ENCODE data around the gene LRP6.
"Not testable (repeated sequence)": the region's sequence is repeated elsewhere in the genome, so short reads cannot be mapped to it uniquely, and the experiment has no call there.

The LRP6 gene

DNA sequence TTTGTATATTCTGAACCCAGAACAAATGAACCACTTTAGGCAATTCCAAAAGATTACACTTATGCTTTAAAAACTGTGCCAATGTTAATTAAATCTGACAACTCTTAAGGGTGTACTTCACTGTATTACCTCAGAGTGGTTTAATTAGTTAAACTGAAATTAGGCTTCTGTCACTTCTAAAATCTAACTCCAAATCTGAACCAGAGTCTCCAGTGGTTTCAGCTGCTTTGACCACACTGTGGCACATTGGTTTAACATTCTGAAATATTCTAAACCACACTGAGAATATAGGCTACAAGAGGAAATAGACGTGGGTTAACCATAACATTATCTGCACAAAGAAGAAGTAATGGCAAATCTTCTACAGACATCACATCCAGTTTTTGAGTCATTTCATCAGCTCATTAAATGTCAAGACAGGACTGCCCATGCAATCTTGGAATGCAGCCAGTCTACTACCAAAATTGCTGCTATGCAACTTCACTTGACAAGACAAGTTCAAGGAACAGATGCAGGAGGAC lies 94.8 kb downstream of the LRP6 start:
- DNase-seq, result no peak

GRCh38 chr12:12167847-12168246 lies 99.0 kb downstream of the LRP6 start:
- DNase-seq, result no peak

- no peak for DNase-seq
Measured at GRCh38 chr12:12166751-12167150, 100.1 kb downstream of the LRP6 start.

- DNase-seq, result no peak
Measured at GRCh38 chr12:12159988-12160387, 106.9 kb downstream of the LRP6 start.

- DNase-seq, result no peak
Measured at GRCh38 chr12:12158858-12159257, 108.0 kb downstream of the LRP6 start.

GRCh38 chr12:12157424-12157823 lies 109.4 kb downstream of the LRP6 start:
- no peak for DNase-seq

DNA sequence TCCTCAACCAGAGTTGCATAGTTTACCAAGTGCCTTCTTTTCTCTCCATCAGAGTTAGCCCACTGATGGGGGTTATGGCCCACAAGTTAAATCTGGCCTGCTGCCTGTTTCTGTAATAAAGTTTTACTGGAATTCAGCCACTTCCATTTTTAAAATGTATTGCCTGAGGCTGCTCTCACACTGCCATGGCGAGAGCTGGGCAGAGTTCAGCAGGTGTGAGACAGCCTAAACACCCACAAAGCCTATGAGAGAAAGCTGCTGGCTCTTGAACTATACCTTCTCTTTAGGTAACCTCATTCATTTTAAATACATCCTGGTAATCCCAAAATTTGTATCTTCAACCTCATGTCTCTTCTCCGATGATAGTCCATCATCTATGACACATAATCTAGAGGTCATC lies 110.0 kb downstream of the LRP6 start:
- DNase-seq, result no peak

GRCh38 chr12:12156116-12156515 lies 110.7 kb downstream of the LRP6 start:
- DNase-seq, result no peak

DNA sequence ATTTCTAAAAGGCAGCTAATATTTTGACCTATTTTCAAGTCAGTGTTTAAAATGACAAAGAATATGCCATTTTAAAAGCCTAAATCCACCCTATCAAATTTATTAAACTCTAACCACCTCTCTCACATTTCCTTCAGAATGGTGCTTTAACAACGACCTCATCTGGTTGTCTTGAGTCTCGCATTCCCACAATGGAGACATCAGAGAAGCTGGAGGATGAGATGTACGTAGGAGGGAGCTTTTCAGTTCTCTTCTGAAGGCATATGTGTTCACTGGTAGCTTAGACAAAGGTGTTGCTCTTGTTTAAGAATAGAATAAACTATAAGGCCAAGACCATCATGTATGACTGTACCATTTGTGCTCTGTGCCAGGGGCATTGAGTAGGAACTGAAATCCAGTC lies 113.2 kb downstream of the LRP6 start:
- DNase-seq, result no peak

GRCh38 chr12:12147111-12147510 lies 119.7 kb downstream of the LRP6 start:
- DNase-seq, result no peak

GRCh38 chr12:12144531-12144930 lies 122.3 kb downstream of the LRP6 start:
- DNase-seq, result not testable (repeated sequence)

DNA sequence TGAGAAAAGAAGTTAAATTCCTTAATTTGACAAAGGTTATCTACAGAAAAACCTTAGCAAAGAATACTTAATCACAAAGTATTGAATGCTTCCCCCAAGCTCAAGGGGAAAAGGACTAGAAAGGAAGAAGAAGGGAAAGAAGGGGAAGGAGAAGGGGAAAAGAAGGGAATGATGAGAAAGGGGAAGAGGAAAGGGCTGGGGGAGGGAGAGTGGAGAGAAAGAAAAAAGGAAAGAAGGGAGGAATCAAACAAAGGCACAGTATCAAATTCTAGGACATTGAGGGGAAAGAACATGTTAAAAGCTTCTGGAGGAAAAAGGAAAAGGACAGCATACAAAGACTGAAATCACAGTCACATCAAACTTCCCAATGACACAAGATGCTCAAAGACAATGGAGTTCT lies 125.8 kb downstream of the LRP6 start:
- DNase-seq, result no peak

DNA sequence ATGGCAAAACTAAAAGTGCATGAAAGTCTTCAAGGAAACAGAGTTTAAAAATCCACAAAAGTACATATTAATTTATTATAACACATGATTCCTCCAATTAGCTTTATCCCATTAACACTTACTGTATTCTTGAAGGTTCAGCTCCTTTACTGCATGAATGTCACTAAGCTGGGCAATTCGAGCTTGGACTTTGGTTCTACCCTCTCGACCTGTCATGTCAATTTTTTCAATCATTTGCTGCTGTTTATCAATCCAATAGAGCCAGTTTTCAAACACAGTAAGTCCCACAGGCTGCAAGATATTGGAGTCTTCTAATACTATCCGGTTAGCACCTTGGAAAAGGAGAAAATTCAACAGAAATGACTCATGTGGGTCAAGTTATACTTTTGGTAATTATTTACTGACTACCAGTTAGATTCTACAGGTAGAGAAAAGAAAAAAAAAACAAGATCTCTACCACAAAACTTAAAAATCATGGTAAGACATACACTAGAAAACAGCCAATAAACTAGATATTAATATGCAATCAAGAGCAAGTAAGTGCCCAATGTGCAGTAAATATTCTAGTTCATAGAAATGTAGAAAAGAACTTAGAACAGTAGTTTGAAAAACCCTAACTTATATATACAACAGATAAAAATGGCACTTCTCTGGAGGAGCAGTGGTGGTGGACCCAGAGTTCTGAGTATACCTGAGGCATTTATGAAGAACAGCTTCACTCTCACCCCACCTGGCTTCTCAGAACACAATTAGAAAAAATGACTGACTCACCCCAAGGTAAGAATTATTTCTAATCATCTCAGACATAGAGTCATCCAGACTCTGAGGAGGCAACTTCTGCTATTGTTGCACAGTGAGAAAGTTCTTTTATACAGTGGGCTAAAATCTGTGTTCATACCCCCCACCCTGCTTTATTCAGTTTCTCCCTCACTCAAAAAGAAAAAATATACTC lies 128.4 kb downstream of the LRP6 start:
- no peak for DNase-seq

DNA sequence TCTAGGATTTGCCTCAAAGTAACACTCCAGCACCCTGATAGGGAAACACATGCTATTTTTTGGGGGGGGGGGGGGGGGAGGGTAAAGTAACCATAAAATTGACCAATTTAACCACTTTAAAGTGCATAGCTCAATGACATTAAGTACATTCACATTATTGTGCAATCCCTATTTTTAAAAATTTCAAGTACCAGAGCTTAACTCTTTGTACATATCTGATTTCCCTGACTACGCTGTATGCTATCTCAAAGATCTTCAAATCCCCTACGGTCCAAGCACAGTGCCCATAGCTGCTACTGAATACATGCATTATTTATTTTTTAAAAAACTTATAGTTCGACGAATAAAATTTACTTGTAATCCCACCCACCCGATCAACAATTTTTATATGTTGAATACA lies 133.1 kb downstream of the LRP6 start:
- no peak for DNase-seq

- no peak for DNase-seq
Measured at GRCh38 chr12:12133259-12133658, 133.6 kb downstream of the LRP6 start.

DNA sequence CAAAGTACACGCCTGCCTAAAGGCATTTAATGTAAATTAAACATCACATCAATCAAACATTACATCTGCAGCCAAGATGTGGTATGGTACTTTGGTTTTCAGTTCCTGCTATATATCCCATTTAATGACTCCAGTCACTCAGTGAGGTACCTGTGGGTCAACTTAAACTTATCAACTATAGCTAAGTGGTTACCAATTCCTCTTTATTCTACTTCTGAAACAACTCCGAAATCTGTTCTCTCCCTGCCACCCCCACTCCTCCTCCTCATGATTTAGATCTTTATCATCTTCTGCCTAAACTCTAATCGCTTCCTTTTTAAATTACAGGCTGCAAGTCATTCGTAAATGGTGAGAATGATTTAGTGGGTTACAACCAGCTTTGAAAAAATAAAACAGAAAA lies 138.2 kb downstream of the LRP6 start:
- DNase-seq, result no peak

GRCh38 chr12:12127304-12127703 lies 139.5 kb downstream of the LRP6 start:
- DNase-seq, result no peak

GRCh38 chr12:12126551-12126950 lies 140.3 kb downstream of the LRP6 start:
- no peak for DNase-seq

DNA sequence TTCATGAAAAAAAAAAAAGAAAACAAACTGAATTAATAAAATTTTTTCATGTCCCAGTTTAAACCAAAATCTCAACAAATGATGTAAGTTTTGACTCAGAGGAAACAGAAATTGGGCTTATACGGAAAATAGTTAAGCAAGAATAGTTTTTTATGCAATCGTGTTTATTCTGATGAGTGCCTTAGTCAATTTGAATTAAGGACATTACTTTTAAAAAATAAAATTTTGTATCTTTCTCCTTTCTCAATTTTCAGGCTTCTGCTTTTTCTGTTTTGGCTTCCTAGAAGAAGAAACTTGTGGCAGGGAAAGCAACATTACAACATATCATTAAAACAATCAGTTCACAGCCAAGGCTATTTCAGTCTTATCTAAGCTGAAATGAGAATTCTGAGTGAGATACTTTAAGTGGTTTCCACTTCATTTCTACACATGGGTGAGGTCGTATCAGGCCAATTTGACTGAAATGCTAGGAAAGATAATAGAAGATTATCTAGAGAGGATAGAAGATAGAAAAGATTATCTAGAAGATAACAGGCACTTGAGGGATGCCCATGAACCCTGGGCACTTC lies 143.7 kb downstream of the LRP6 start:
- no peak for DNase-seq

- no peak for DNase-seq
Measured at GRCh38 chr12:12121061-12121460, 145.8 kb downstream of the LRP6 start.

DNA sequence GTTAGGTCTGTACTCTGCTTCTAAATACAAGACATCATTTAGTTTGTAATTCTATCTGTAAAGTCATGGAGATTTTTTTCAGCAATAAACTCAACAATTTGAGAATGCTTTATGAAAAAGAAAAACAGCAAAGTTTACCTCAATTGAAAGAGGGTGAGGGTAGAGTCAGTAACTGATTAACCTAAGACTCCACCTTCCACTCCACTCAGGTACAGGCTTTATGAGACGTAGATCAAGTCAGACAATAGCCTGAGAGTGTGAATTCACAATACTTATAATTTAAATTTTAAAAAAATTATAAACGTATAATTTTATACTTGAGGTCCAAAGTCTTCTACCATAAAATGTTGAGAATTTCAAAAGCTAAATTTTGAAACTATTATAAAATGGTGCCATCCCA lies 150.2 kb downstream of the LRP6 start:
- no peak for DNase-seq

DNA sequence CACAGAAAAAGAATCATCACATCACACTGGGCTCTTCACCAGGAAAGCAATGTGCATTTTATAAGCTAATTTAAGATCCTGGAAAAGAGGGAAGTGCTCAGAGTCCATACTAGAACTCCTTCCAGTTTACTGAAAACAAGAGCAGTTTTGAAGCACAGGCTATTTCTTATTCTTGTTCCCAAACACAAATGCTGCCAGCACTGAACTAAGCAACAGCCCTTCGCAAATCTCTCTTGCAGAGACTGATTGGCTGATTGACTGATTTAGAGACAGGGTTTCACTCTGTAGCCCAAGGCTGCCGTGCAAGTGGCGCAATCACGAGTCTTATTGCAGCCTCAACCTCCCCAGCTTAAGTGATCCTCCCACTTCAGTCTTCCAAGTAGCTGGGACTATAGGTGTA lies 151.3 kb downstream of the LRP6 start:
- no peak for DNase-seq

- not testable (repeated sequence) for DNase-seq
Measured at GRCh38 chr12:12110923-12111555, 155.8 kb downstream of the LRP6 start.

Data from GF-D8 (cell line).